HG02852 (cell line): ENCODE measurements around the gene IGSF1.

Source experiments
- ATAC-seq: cut with Tn5 transposase; IDR thresholded peaks from one replicate; pipeline ENCODE4 v1.9.1; 2021; ENCODE audit warnings: mild to moderate bottlenecking, moderate library complexity; ENCODE audit not compliant: unreplicated experiment

IGSF1 gene, protein sequence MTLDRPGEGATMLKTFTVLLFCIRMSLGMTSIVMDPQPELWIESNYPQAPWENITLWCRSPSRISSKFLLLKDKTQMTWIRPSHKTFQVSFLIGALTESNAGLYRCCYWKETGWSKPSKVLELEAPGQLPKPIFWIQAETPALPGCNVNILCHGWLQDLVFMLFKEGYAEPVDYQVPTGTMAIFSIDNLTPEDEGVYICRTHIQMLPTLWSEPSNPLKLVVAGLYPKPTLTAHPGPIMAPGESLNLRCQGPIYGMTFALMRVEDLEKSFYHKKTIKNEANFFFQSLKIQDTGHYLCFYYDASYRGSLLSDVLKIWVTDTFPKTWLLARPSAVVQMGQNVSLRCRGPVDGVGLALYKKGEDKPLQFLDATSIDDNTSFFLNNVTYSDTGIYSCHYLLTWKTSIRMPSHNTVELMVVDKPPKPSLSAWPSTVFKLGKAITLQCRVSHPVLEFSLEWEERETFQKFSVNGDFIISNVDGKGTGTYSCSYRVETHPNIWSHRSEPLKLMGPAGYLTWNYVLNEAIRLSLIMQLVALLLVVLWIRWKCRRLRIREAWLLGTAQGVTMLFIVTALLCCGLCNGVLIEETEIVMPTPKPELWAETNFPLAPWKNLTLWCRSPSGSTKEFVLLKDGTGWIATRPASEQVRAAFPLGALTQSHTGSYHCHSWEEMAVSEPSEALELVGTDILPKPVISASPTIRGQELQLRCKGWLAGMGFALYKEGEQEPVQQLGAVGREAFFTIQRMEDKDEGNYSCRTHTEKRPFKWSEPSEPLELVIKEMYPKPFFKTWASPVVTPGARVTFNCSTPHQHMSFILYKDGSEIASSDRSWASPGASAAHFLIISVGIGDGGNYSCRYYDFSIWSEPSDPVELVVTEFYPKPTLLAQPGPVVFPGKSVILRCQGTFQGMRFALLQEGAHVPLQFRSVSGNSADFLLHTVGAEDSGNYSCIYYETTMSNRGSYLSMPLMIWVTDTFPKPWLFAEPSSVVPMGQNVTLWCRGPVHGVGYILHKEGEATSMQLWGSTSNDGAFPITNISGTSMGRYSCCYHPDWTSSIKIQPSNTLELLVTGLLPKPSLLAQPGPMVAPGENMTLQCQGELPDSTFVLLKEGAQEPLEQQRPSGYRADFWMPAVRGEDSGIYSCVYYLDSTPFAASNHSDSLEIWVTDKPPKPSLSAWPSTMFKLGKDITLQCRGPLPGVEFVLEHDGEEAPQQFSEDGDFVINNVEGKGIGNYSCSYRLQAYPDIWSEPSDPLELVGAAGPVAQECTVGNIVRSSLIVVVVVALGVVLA (N-terminal part only)

DNA sequence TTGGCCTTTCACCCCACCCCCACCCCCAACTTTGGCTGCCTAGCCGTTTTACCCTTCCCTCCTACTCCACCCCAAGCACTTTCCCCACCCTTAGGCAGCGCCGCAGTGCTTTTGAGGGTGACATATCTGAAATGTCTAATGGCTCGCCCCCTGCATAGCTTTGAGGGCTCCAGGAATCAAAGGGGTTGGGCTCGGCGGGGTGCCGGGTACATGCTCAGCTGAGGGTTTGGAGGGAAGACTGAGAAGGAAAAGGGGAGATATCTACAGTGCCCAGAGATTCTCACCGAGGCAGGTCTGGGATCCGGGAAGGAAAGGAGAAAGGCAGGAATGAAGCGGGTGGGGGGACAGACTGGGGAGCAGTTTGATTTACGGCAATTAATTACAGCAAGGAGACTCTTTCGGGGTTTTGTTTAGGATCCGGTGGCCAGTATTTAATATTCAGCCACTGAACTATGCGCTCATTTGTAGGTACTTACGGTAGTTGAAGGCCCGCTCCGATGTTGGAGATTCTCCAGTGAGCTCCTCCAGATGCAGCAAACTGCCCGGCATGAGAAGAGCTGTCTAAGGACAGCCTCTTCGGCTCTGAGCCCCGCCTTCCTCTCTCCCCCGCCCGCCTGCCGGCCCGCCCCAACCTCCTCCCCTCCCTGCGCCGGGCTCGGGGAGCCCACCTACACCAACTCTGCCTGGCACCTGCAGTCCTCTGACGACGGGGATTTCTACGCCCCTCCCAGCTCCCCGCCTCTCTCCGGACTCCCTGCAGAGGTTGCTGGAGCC, at the start of gene IGSF1:
IGSF1 (minus strand) TSS at position 569 of the 774 bp plus-strand sequence. CDS start 2,632 bp downstream, outside the sequence.
- ATAC-seq, result no peak

GRCh38 chrX:131332331-131332730, 43.2 kb upstream of the IGSF1 start:
- no peak for ATAC-seq

DNA sequence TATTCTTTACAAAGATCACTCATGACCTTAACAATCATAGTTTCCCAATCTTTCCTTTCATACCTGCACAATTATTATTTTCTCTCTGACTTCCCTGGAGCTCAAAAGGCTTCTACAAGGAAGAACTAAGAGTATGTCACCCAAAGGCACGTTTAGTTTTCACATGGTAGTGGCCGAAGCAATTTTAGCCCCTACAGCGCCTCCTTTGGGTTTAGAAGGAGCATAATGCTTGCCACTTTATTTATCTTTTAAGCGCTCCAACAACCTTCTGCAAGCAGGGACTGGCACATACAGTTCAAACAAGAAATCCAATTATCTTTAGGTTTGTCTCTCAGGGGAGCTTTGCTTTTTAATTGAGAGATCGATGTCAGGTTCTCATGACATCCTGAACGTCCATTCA, 42.0 kb upstream of the IGSF1 start:
- ATAC-seq, result no peak

- no peak for ATAC-seq
These were observed 41.6 kb upstream of the IGSF1 start for GRCh38 chrX:131330735-131331134.

- no peak for ATAC-seq
These were observed 33.5 kb upstream of the IGSF1 start for GRCh38 chrX:131322651-131323050.

DNA sequence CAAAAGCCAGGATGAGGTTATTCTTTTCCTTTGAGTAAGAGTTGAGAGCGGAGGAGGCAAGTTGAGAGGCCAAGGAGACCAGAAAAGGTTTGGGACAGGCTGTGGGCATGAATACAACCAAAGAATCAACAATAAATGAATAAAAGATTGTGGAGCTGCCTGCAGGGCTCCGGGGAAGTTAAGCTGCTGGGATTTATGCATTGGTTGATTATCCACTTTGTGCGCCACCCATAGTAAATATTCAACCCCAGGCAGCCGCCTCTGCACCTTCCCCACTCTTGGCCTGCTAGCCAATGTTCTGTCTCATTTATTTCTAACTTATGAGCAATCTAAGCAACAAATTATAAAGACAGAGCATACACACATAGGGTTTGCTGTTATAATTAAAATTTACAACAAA, 28.2 kb upstream of the IGSF1 start:
- no peak for ATAC-seq

GRCh38 chrX:131316260-131316659, 27.2 kb upstream of the IGSF1 start:
- no peak for ATAC-seq

- no peak for ATAC-seq
These were observed 19.9 kb upstream of the IGSF1 start for GRCh38 chrX:131308980-131309379.

GRCh38 chrX:131306601-131307000, 17.5 kb upstream of the IGSF1 start:
- no peak for ATAC-seq

DNA sequence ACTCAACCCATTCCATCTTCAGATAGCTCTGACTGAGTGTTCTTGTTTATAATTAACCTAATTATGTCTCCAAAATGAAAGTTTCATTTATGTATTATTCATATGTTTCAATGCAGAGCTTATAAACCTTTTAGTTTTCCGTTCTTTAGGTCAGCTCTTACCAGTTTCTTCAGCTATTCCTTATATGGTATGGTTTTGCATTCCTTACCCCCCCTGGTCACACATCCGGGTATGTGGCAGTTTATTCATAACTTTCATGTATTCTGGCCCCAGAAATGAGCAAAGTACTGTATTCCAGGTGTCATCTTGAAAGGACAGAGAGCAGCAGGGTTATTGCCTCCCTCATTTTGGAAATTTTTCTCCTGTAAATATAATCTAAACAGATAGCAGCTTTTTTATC, 16.8 kb upstream of the IGSF1 start:
- ATAC-seq, result no peak

DNA sequence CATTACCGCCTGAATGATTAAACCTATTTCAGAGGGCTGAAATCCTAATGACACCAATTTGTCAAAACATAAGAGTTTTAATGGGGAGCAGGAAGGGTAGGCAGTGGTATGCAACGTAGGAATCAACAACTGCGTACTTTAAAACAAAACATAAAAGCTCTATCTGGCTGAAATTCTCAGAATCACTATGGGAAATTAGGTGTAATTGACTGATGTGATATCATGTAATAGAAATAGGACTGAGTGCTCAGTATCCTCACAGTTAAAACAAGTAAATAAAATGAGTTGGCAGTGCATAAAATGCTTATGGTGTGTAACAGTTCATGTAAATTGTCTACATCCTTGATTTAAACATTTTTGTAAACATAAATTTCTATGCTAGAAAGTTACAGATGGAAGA, 13.6 kb upstream of the IGSF1 start:
- ATAC-seq, result no peak

- no peak for ATAC-seq
These were observed 12.0 kb upstream of the IGSF1 start for GRCh38 chrX:131301155-131301554.

- ATAC-seq, result no peak
These were observed 9.7 kb upstream of the IGSF1 start for GRCh38 chrX:131298846-131299245.

GRCh38 chrX:131298036-131298435, 8.9 kb upstream of the IGSF1 start:
- ATAC-seq, result no peak

DNA sequence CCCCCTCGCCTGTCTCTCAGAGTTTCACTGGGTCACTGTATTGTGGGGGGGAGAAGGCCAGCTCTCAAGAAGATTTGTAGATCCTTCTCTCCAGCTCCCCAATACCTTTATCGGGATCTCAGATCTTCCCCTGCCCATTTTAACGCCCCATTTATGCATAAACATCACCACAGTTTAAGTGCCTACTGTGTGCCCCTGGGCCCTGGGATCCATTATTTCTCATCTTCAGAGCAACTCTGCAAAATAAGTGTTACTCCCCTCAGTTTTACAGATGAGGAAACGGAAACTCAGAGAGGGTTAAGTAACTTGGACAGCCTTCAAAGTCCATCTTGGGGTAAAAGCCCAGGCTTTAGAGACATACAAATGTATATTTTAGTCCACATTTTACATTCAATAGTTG, 421 bp upstream of the IGSF1 start:
- ATAC-seq, result no peak

DNA sequence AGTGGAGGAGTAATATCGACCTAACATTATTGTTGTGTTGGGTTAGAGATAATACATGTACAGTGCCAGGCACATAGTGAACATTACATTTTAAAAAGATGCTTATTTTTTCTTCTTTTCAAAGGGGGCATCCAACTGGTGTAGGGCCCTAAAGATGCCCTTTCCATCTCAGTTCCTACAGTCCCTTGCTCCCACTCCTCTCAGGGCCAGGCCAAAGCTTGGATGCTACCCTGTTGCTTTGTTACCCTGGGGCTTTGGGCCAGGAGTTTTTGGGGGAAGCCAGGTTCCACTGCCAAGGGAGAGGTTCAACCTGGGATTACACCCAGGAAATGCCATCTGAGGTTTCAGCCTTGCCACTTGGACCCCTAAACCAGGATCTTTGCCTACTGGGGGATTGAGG, 918 bp downstream of the IGSF1 start:
- ATAC-seq, result no peak

DNA sequence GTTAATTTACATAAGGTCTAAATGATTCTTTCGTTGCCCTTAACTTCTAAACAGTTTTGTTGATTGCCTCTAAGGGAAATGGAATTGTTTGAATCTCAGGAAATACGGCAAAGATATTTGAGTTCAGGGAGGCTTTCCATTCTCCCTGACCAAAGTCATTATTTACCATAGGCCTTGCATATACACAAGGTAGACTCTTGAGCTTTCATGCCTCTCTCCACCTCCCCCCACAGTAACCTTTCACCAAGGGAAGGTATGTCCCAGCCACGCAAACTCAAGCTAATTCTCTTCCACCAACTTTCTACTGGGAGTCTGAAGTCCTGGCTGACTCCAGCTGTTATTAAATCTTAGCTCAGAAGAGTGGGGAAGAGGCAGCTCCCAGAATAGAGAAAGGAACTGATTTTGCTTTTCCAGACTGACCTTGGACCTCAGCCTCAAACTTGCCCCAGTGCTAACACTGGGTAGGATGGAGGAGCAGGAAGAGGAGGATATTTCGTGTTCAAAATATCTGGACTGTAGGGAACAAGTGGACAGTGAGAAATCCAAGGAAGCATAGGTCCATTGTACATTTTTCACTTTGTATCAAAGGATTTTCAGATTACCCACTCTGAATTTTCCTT, 1.4 kb downstream of the IGSF1 start:
- ATAC-seq, result no peak

- ATAC-seq, result no peak
These were observed 9.5 kb downstream of the IGSF1 start for GRCh38 chrX:131279617-131280016.

DNA sequence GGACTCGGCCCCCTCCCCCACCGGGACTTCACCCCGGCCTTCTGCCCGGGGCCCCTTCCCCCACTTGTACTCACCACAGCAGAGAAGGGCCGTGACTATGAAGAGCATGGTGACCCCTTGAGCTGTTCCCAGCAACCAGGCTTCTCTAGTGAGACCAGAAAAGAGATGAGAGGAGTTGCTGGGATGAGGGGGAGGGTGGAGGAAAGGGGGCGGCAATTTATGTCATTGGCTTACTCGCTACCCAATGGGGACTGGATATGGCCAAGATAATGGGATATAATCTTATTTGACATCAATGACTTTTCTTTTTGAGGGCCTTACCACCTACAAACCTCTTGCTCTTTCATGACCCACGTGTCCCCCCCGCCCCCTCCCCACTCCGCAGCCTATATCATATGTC, 9.9 kb downstream of the IGSF1 start:
- no peak for ATAC-seq

GRCh38 chrX:131277543-131278136, 11.5 kb downstream of the IGSF1 start:
- no peak for ATAC-seq
